K562 (cell line): Measurements from ENCODE around the gene NDUFAF5.

Experiments used
- BRD4 ChIP-seq: fragments of 200-600 bp; sonication (generic); IDR thresholded peaks from 2 replicates; pipeline ENCODE4 v1.6.1; 2017; ENCODE audit warnings: inconsistent platforms
- CBFB ChIP-seq: sonication (generic); formaldehyde crosslinking; IDR thresholded peaks from 2 replicates; pipeline ENCODE4 v1.4.0; 2020; ENCODE audit warnings: mild to moderate bottlenecking, missing genetic modification reagents
- CTCF ChIP-seq, 3 experiments: IDR thresholded peaks in 2 of 3; conservative IDR thresholded peaks in 1 of 3; 2 replicates each; pipeline ENCODE4 v1.5.1; 2011 to 2012; ENCODE audit warnings: low read length in 3 of 3, mild to moderate bottlenecking in 3 of 3, control low read depth in 2 of 3, improper control_type of control experiment in 1 of 3, inconsistent platforms in 1 of 3, low read depth in 1 of 3, mixed read lengths in 1 of 3, moderate library complexity in 1 of 3; ENCODE audit not compliant: insufficient read depth in 2 of 3
- GABPA ChIP-seq: fragments of 200-800 bp; sonication (Bioruptor generic); conservative IDR thresholded peaks from 2 replicates; pipeline ENCODE4 v1.6.1; 2016; ENCODE audit warnings: low read depth, missing genetic modification characterization, missing compliant biosample characterization
- HINFP ChIP-seq: fragments of 450-650 bp; conservative IDR thresholded peaks from 2 replicates; pipeline ENCODE4 v1.6.1; 2016; ENCODE audit warnings: missing genetic modification characterization, low read depth, mild to moderate bottlenecking, control low read depth, missing compliant biosample characterization
- JUN ChIP-seq, 2 experiments: sonication (generic) in 1 of 2; formaldehyde crosslinking in 1 of 2; IDR thresholded peaks; 2 replicates each; pipeline versions ENCODE4 v1.6.1 to v1.8.0; 2012 to 2022; ENCODE audit warnings: borderline replicate concordance in 2 of 2, mild to moderate bottlenecking in 2 of 2, improper control_type of control experiment in 1 of 2, low read depth in 1 of 2, low read length in 1 of 2, missing genetic modification reagents in 1 of 2
- PHF21A ChIP-seq: fragments of 450-650 bp; IDR thresholded peaks from 2 replicates; pipeline ENCODE4 v1.6.1; 2017; ENCODE audit warnings: low read depth, borderline replicate concordance
- POLR2AphosphoS5 ChIP-seq: IDR thresholded peaks from 2 replicates; pipeline ENCODE4 v1.6.1; 2011; ENCODE audit warnings: mild to moderate bottlenecking, low read depth, low read length, moderate library complexity; ENCODE audit not compliant: control insufficient read depth, insufficient read depth
- RERE ChIP-seq: sonication (generic); formaldehyde crosslinking; IDR thresholded peaks from 2 replicates; pipeline ENCODE4 v1.8.0; 2023; ENCODE audit warnings: missing genetic modification reagents, mild to moderate bottlenecking, borderline replicate concordance
- ZC3H11A ChIP-seq: IDR thresholded peaks from 2 replicates; pipeline ENCODE4 v1.6.1; 2012; ENCODE audit warnings: low read depth, low read length, improper control_type of control experiment
- ZHX1 ChIP-seq: fragments of 150-350 bp; conservative IDR thresholded peaks from 2 replicates; pipeline ENCODE4 v1.6.1; 2014; ENCODE audit warnings: low read length
- ZNF551 ChIP-seq: fragments of 250-450 bp; sonication (Bioruptor Pico); IDR thresholded peaks from 2 replicates; pipeline ENCODE4 v1.5.0; 2021; ENCODE audit warnings: mild to moderate bottlenecking, moderate library complexity

- TF ChIP-seq POLR2AphosphoS5 (no peak), RERE (CRISPR knock-in tag) (no peak), CBFB (no peak), JUN (IDR thresholded peaks at IDR 0.05; ENCODE audit: borderline replicate concordance, low read depth, low read length) (no peak), JUN (CRISPR knock-in tag; IDR thresholded peaks at IDR 0.05; ENCODE audit: borderline replicate concordance) (no peak), CTCF (IDR thresholded peaks at IDR 0.05 in 2 of 3, conservative IDR thresholded peaks at IDR 0.05 in 1 of 3; ENCODE audit: insufficient read depth in 2 of 3, low read depth in 1 of 3, low read length in 3 of 3) (no peak), ZNF551 (CRISPR knock-in tag) (no peak), ZC3H11A (no peak), BRD4 (no peak), ZHX1 (no peak), GABPA (tag) (no peak), PHF21A (no peak), HINFP (tag) (no peak)
Measured at GRCh38 chr20:13775867-13776266, 9.0 kb upstream of the NDUFAF5 start.
